IPS-11a (cell line): ENCODE results near the gene AOAH.

Source experiments
- H3K4me3 ChIP-seq: one replicate; pipeline ENCODE4 v1.5.1; 2013; ENCODE audit warnings: low read depth, low read length, control low read depth

Gene AOAH

GRCh38 chr7:36565792-36566356, 158.4 kb downstream of the AOAH start:
- no peak overlapping the region for H3K4me3 ChIP-seq

GRCh38 chr7:36564489-36564888, 159.8 kb downstream of the AOAH start:
- no peak overlapping the region for H3K4me3 ChIP-seq

- H3K4me3 ChIP-seq: no peak overlapping the region
Measured at GRCh38 chr7:36563706-36564327, 160.5 kb downstream of the AOAH start.

GRCh38 chr7:36562121-36562520, 162.2 kb downstream of the AOAH start:
- no peak overlapping the region for H3K4me3 ChIP-seq

GRCh38 chr7:36549029-36549428, 175.3 kb downstream of the AOAH start:
- no peak overlapping the region for H3K4me3 ChIP-seq

- H3K4me3 ChIP-seq: no peak overlapping the region
Measured at GRCh38 chr7:36547416-36547815, 176.9 kb downstream of the AOAH start.

- no peak overlapping the region for H3K4me3 ChIP-seq
Measured at GRCh38 chr7:36546331-36546730, 178.0 kb downstream of the AOAH start.

GRCh38 chr7:36545291-36545690, 179.0 kb downstream of the AOAH start:
- H3K4me3 ChIP-seq: no peak overlapping the region

GRCh38 chr7:36538126-36538525, 186.2 kb downstream of the AOAH start:
- H3K4me3 ChIP-seq: no peak overlapping the region

GRCh38 chr7:36535866-36536664, 188.2 kb downstream of the AOAH start:
- no peak overlapping the region for H3K4me3 ChIP-seq

GRCh38 chr7:36533717-36534116, 190.6 kb downstream of the AOAH start:
- H3K4me3 ChIP-seq: no peak overlapping the region

GRCh38 chr7:36532981-36533499, 191.3 kb downstream of the AOAH start:
- no peak overlapping the region for H3K4me3 ChIP-seq

- no peak overlapping the region for H3K4me3 ChIP-seq
Measured at GRCh38 chr7:36531951-36532350, 192.3 kb downstream of the AOAH start.

GRCh38 chr7:36530456-36530855, 193.8 kb downstream of the AOAH start:
- no peak overlapping the region for H3K4me3 ChIP-seq

- H3K4me3 ChIP-seq: no peak overlapping the region
Measured at GRCh38 chr7:36527549-36527913, 196.8 kb downstream of the AOAH start.

- no peak overlapping the region for H3K4me3 ChIP-seq
Measured at GRCh38 chr7:36526863-36527548, 197.3 kb downstream of the AOAH start.

GRCh38 chr7:36523371-36524101, 200.8 kb downstream of the AOAH start:
- H3K4me3 ChIP-seq: no peak overlapping the region

- no peak overlapping the region for H3K4me3 ChIP-seq
Measured at GRCh38 chr7:36522453-36523007, 201.8 kb downstream of the AOAH start.

- H3K4me3 ChIP-seq: no peak overlapping the region
Measured at GRCh38 chr7:36521911-36522310, 202.4 kb downstream of the AOAH start.

GRCh38 chr7:36521133-36521532, 203.2 kb downstream of the AOAH start:
- no peak overlapping the region for H3K4me3 ChIP-seq
